DOHH2 (cell line): Measurements from ENCODE around the gene CDK19.

Source experiments
- H3F3A ChIP-seq: fragments of 200-600 bp; sonication (generic), shearing (Covaris generic); 2 replicates; pipeline ENCODE4 v1.6.0; 2016; ENCODE audit warnings: antibody characterized with exemption, mild to moderate bottlenecking; ENCODE audit not compliant: control insufficient read depth, insufficient read depth
- H3K27ac ChIP-seq: fragments of 200-600 bp; sonication (generic); 2 replicates; pipeline ENCODE4 v1.5.1; 2014; ENCODE audit warnings: low read depth, mild to moderate bottlenecking, low read length, moderate library complexity
- H3K27me3 ChIP-seq: fragments of 200-600 bp; sonication (generic); 2 replicates; pipeline ENCODE4 v1.6.1; 2014; ENCODE audit warnings: mild to moderate bottlenecking, low read length, mixed read lengths; ENCODE audit not compliant: control insufficient read depth
- H3K36me3 ChIP-seq: fragments of 200-600 bp; sonication (generic); 2 replicates; pipeline ENCODE4 v1.6.1; 2014; ENCODE audit warnings: mild to moderate bottlenecking, low read length, moderate library complexity, mixed read lengths; ENCODE audit not compliant: control insufficient read depth
- H3K4me1 ChIP-seq: fragments of 200-600 bp; sonication (generic); 2 replicates; pipeline ENCODE4 v1.6.1; 2014; ENCODE audit warnings: mild to moderate bottlenecking, low read length, mixed read lengths; ENCODE audit not compliant: control insufficient read depth
- H3K4me2 ChIP-seq: fragments of 200-600 bp; sonication (generic); 2 replicates; pipeline ENCODE4 v1.6.0; 2014; ENCODE audit warnings: mild to moderate bottlenecking, low read length, moderate library complexity
- H3K4me3 ChIP-seq: fragments of 200-600 bp; sonication (generic); 2 replicates; pipeline ENCODE4 v1.5.1; 2014; ENCODE audit warnings: mild to moderate bottlenecking, low read length, mixed read lengths
- H3K79me2 ChIP-seq: fragments of 200-600 bp; sonication (generic); 2 replicates; pipeline ENCODE4 v1.6.1; 2014; ENCODE audit warnings: mild to moderate bottlenecking, low read length, mixed read lengths; ENCODE audit not compliant: control insufficient read depth
- H3K9me2 ChIP-seq: fragments of 200-600 bp; sonication (generic); replicated peaks from 2 replicates; pipeline ENCODE4 v1.6.1; 2014; ENCODE audit warnings: mild to moderate bottlenecking, low read length, mixed read lengths; ENCODE audit not compliant: control insufficient read depth
- H3K9me3 ChIP-seq: fragments of 200-600 bp; sonication (generic); 2 replicates; pipeline ENCODE4 v1.6.1; 2014; ENCODE audit warnings: antibody characterized with exemption, low read length, mixed read lengths; ENCODE audit not compliant: control insufficient read depth, insufficient read depth
- H4K20me1 ChIP-seq: fragments of 200-600 bp; sonication (generic); 2 replicates; pipeline ENCODE4 v1.6.0; 2014; ENCODE audit warnings: low read depth, mild to moderate bottlenecking, antibody characterized with exemption, low read length, moderate library complexity; ENCODE audit not compliant: control insufficient read depth, insufficient read depth
- EZH2phosphoT487 ChIP-seq: fragments of 200-600 bp; sonication (generic); IDR thresholded peaks from 2 replicates; pipeline ENCODE4 v1.6.1; 2017; ENCODE audit warnings: borderline replicate concordance, mild to moderate bottlenecking, antibody characterized with exemption, low read length, moderate library complexity, mixed read lengths
- TF ChIP-seq, protein P1 (sequence below): fragments of 200-600 bp; sonication (generic); IDR thresholded peaks from one replicate; pipeline ENCODE4 v1.5.1; 2014; ENCODE audit warnings: antibody characterized with exemption, mild to moderate bottlenecking, low read depth, low read length; ENCODE audit not compliant: poor library complexity, severe bottlenecking

CDK19 gene

DNA sequence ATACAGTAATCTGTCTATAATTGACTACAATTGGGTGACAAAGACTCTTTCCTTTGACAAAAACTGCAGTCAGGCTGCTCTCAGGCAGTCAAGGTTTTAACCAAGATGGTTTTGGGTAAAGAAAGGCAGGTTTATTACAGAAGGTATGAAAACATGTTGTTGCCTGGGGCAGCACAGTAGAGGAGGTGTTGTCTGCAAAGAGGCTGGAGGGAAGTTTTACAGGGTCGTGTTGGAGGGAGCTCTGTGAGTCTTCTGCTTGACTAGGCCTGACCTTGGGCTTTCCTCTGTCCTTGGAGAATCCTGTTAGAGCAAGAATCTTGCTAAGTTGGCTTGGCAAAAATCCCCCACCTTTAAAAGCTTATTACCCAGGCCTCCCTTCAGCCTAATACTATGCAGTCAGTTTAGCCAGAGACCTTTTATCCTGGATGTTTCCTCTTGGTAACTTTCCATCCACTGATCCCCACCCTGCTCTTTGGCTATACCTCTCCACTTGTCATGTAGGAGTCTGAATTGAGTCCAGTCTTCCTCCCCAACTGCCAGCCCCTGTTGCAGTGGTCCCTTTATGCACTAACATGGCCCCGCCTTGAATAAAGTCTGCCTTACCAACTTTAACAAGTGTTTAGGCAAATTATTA is 195.9 kb downstream of the CDK19 start:
- no peak overlapping the region for H3K27ac ChIP-seq
- H3K4me3 ChIP-seq: no peak overlapping the region
- no peak for TF ChIP-seq EZH2phosphoT487
- TF ChIP-seq, protein P1, sequence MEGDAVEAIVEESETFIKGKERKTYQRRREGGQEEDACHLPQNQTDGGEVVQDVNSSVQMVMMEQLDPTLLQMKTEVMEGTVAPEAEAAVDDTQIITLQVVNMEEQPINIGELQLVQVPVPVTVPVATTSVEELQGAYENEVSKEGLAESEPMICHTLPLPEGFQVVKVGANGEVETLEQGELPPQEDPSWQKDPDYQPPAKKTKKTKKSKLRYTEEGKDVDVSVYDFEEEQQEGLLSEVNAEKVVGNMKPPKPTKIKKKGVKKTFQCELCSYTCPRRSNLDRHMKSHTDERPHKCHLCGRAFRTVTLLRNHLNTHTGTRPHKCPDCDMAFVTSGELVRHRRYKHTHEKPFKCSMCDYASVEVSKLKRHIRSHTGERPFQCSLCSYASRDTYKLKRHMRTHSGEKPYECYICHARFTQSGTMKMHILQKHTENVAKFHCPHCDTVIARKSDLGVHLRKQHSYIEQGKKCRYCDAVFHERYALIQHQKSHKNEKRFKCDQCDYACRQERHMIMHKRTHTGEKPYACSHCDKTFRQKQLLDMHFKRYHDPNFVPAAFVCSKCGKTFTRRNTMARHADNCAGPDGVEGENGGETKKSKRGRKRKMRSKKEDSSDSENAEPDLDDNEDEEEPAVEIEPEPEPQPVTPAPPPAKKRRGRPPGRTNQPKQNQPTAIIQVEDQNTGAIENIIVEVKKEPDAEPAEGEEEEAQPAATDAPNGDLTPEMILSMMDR: no peak
- H3K9me3 ChIP-seq: no peaks in the 10 kb centered on the region
- H3K4me2 ChIP-seq: no peak overlapping the region
- H3K79me2 ChIP-seq: no peaks in the 10 kb centered on the region
- H3K36me3 ChIP-seq: peaks cover 23% of the 10 kb centered on the region
- H3F3A ChIP-seq: no peaks in the 10 kb centered on the region
- no peaks in the 10 kb centered on the region for H3K27me3 ChIP-seq
- H3K4me1 ChIP-seq: no peaks in the 10 kb centered on the region
- H4K20me1 ChIP-seq: no peaks in the 10 kb centered on the region
- no peaks in the 10 kb centered on the region for H3K9me2 ChIP-seq

DNA sequence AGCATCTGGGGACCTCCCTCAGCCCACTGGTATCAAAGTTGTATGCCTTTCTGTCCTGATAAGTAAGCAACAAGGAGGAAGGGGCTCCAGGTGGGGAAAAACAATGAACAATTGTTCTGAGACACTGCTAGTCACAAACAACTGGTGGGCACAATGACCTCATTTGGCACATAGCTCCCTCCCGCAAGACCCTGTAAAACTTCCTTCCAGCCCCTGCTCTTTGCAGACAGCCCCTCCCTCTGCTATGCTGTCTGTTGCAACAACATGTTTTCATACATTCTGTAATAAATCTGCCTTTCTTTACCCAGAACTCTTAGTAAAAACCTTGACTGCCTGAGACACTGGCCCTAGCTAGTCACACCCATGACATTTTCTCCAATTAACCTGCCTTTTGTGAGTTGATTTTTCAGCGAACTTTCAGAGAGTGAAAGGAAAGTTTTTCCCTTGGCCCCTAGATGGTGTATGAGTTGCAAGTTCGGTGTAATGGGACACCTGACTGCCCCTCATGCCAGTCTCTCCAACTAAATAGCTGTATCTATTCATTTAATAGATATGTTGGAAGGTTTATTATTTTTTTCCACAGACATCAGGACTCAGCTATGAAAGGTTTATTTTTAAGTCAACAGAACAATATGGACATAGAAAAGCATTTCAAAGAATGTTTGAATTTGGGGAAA is 196.5 kb downstream of the CDK19 start:
- Histone ChIP-seq H3K9me3 (no peaks in the 10 kb centered on the region), H3K4me3 (no peak overlapping the region), H3K4me2 (no peak overlapping the region), H3K27ac (no peak overlapping the region), H3K27me3 (no peaks in the 10 kb centered on the region), H3F3A (no peaks in the 10 kb centered on the region), H3K4me1 (no peaks in the 10 kb centered on the region), H3K9me2 (no peaks in the 10 kb centered on the region), H3K79me2 (no peaks in the 10 kb centered on the region), H4K20me1 (no peaks in the 10 kb centered on the region), H3K36me3 (peaks cover 28% of the 10 kb centered on the region)
- no peak for TF ChIP-seq EZH2phosphoT487
- TF ChIP-seq, protein P1: peak; percentile 27

DNA sequence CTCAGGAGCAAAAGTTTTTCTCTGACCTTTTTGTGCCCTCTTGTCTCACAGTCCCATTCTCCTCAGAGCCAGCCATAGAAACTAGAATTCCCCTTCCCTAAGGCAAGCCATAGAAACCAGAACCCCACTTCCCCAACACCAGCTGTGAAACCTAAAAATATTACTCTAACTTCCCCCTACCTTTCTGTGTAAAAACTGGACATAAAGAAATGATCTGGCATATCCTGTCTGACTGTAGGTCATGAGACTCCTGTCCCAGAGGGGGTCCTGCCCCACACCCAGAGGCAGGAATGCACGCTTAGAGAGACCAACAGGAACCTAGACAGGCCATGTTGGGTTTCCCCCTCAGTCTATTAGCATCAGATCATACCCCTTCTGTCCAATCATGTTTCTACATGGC is 198.2 kb downstream of the CDK19 start:
- no peak overlapping the region for H3K4me3 ChIP-seq
- no peaks in the 10 kb centered on the region for H3K9me3 ChIP-seq
- H3F3A ChIP-seq: no peaks in the 10 kb centered on the region
- peaks cover 18% of the 10 kb centered on the region for H3K36me3 ChIP-seq
- no peak overlapping the region for H3K4me2 ChIP-seq
- no peaks in the 10 kb centered on the region for H3K79me2 ChIP-seq
- TF ChIP-seq, protein P1: no peak
- H3K27ac ChIP-seq: no peak overlapping the region
- no peaks in the 10 kb centered on the region for H4K20me1 ChIP-seq
- H3K27me3 ChIP-seq: no peaks in the 10 kb centered on the region
- H3K9me2 ChIP-seq: no peaks in the 10 kb centered on the region
- no peaks in the 10 kb centered on the region for H3K4me1 ChIP-seq
